Measurements from ENCODE around the gene POLD4.

- TF ChIP-seq POLR2AphosphoS5 (IDR thresholded peaks at IDR 0.05; ENCODE audit: low read depth, low read length) (no peak), SIN3A (IDR thresholded peaks at IDR 0.05; ENCODE audit: borderline replicate concordance, insufficient read depth, low read length) (no peak), TAF1 (IDR thresholded peaks at IDR 0.05; ENCODE audit: borderline replicate concordance, insufficient read depth, low read length) (no peak), REST (IDR thresholded peaks at IDR 0.05; ENCODE audit: insufficient read depth in 1 of 2, low read depth in 2 of 2, low read length in 2 of 2) (no peak)
Observed at GRCh38 chr11:67344264-67344663, 9.1 kb downstream of the POLD4 start.
